C4-2B (cell line): ENCODE results near the gene ZNF652.

Source experiments
- CTCF ChIP-seq: fragments of 450-650 bp; conservative IDR thresholded peaks from 2 replicates; pipeline ENCODE4 v1.5.1; 2017; ENCODE audit warnings: mild to moderate bottlenecking
- ZFX ChIP-seq: fragments of 450-650 bp; IDR thresholded peaks from 2 replicates; pipeline ENCODE4 v1.6.1; 2017

- TF ChIP-seq CTCF (no peak), ZFX (no peak)
Measured at GRCh38 chr17:49260817-49261291, 101.2 kb downstream of the ZNF652 start.
